C4-2B (cell line): Measurements from ENCODE around the gene GRIN3B.

Source experiments
- ZFX ChIP-seq: fragments of 450-650 bp; IDR thresholded peaks from 2 replicates; pipeline ENCODE4 v1.6.1; 2017
- TF ChIP-seq, protein P1 (sequence below): fragments of 450-650 bp; conservative IDR thresholded peaks from 2 replicates; pipeline ENCODE4 v1.5.1; 2017; ENCODE audit warnings: mild to moderate bottlenecking

GRCh38 chr19:1008268-1009040 is 8.2 kb downstream of the GRIN3B start:
- TF ChIP-seq, protein P1, sequence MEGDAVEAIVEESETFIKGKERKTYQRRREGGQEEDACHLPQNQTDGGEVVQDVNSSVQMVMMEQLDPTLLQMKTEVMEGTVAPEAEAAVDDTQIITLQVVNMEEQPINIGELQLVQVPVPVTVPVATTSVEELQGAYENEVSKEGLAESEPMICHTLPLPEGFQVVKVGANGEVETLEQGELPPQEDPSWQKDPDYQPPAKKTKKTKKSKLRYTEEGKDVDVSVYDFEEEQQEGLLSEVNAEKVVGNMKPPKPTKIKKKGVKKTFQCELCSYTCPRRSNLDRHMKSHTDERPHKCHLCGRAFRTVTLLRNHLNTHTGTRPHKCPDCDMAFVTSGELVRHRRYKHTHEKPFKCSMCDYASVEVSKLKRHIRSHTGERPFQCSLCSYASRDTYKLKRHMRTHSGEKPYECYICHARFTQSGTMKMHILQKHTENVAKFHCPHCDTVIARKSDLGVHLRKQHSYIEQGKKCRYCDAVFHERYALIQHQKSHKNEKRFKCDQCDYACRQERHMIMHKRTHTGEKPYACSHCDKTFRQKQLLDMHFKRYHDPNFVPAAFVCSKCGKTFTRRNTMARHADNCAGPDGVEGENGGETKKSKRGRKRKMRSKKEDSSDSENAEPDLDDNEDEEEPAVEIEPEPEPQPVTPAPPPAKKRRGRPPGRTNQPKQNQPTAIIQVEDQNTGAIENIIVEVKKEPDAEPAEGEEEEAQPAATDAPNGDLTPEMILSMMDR, result no peak
- no peak for TF ChIP-seq ZFX
